Measurements from ENCODE around the gene SERPINA3.
"Not testable (repeated sequence)": the region's sequence is repeated elsewhere in the genome, so short reads cannot be mapped to it uniquely, and the experiment has no call there.

The SERPINA3 gene

DNA sequence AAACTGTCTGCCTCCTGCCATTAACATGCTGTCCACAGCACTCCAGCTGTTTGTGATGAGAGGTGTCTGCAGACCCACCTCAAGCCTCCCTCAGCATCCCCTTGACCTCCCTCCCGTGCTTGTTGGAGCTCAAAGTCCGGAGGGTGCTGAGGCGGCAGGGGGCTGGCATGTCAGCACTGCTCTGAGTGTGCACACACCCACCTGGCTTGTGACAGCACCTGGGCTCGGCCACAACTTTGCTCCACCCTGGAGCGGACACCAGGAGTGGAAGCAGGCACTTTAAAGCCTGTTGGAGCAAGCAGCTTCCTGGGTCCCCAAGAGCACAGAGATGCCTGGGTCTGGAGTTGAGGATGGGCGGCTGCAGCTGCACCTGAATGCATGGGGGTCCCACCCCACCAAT, 20.9 kb downstream of the SERPINA3 start:
- DNase-seq (ENCODE audit: low spot score), result no peak

GRCh38 chr14:94635154-94635553, 23.0 kb downstream of the SERPINA3 start:
- no peak for DNase-seq (ENCODE audit: low spot score)

DNA sequence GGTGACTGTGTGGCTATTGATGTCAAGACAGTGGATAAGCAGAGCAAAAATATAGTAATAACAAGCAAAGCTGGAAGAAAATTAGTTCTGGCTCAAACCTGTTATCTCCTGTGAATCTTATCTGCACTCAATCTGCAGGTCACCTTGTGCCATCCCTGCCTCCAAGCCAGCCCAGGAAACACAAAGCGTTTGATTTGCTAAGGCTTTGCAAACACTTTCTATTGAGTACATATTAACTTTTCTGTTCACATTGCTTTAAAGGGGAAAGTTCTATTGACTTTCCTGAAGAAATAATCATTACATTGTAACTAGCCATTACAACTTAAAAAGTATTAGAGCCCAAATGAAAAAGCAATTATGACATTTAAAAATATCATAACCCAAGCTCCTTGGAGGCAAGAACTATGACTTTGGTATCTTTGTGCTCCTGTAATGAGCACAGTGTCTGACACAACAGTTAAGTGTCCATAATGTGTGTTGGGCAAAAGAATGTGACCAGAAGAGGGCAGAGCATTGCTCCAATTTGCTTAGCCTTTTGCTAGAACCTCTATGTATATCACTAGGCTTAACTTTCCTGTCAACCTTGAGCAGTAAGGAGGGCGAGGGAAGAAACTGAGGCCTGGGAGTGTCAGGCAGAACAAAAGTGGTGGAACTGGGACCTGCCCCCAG, 24.7 kb downstream of the SERPINA3 start:
- no peak for DNase-seq (ENCODE audit: low spot score)

DNA sequence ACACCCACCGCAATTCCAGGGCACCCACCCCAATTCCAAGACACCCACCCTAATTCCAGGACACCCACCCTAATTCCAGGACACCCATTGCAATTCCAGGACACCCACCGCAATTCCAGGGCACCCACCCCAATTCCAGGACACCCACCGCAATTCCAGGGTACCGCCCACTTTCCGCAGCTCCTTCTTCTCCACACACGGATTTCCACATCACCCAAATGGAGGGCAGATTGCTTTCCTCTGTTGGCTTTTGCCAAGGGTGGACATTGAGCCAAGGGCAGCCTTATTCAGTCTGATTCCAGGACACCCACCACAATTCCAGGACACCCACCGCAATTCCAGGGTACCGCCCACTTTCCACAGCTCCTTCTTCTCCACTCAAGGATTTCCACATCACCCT, 25.6 kb downstream of the SERPINA3 start:
- DNase-seq (ENCODE audit: low spot score), result not testable (repeated sequence)

DNA sequence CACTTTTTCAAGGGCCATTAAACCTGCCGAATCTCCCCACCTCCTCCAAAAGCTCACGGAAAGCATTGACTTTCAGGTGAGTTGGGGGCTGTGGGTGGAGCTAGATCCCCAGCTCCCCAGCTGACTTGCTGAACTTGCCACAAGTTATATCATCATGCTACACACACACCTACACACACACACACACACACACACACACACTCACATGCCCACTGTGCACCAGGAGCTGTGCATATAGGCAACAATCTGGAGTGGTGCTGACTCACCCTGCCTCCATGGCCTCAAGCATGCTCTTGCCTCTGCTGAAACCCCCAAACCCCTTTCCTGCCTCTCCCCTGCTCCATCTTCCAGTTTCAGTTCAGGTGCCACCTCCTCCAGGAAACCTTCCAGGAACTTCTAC, 26.1 kb downstream of the SERPINA3 start:
- DNase-seq (ENCODE audit: low spot score), result no peak

GRCh38 chr14:94638961-94639817, 27.0 kb downstream of the SERPINA3 start:
- no peak for DNase-seq (ENCODE audit: low spot score)

DNA sequence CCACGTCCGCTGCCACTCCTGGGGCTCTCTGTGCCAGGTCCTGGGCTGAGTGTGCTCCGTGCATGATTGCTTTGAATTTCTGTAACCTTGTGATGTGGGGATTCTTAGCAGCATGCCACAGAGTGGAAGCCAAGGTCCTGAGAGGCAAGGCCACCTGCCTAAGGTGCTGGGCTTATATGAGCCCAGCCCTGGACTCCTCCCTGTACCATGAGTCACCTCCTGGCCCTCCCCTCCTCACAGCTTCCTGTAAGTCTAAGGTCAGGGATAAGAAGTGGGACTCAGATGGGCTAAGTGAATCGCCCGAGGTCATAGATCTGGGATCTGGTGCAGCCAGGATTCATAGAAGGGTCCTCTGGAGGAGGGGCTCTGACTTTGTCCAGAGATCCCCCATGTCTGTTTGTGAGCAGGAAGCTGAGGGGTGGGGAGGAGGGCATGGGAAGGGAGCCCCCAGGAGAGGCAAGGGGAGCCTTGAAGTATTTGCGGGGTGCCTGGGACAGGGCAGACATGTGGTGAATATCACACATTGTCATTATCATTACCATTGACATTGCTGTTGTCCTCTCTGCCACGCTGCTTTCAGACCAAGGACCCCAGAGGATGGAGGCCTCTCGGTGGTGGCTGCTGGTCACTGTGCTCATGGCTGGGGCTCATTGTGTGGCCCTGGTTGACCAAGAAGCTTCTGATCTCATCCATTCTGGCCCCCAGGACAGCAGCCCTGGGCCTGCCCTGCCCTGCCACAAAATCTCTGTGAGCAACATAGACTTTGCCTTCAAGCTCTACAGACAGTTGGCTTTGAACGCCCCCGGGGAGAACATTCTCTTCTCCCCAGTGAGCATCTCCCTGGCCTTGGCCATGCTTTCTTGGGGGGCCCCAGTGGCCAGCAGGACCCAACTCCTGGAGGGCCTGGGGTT, 28.8 kb downstream of the SERPINA3 start:
- DNase-seq (ENCODE audit: low spot score), result no peak

GRCh38 chr14:94641632-94641955, 29.4 kb downstream of the SERPINA3 start:
- DNase-seq (ENCODE audit: low spot score), result no peak

DNA sequence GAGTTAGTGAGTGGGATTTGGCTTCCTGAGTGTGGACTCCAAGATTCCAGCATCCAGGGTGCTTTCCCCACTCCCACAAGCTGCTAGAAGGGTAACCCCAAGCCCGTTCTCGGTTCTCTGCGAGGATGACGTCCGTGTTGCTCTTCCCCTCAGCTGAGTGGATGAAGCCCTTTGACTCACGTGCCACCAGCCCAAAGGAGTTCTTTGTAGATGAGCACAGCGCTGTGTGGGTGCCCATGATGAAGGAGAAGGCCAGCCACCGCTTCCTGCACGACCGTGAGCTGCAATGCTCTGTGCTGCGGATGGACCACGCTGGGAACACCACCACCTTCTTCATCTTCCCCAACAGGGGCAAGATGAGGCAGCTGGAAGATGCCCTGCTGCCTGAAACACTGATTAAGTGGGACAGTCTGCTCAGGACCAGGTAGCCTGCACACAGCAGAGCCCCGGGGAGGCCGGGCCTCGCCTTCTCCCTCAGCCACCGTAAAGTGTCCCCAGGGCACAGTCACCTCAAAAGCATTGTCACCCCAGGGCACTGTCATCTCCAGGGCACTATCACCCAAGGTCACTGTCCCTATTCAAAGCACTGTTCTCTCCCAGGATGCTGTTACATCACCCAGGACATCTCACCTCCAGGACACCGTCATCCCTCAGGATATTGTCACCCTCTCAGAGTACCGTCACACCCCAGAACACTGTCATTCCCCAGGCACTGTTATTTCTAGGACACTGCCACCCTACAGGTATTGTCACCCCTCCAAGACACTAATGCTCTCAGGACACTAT, 31.3 kb downstream of the SERPINA3 start:
- no peak for DNase-seq (ENCODE audit: low spot score)

DNA sequence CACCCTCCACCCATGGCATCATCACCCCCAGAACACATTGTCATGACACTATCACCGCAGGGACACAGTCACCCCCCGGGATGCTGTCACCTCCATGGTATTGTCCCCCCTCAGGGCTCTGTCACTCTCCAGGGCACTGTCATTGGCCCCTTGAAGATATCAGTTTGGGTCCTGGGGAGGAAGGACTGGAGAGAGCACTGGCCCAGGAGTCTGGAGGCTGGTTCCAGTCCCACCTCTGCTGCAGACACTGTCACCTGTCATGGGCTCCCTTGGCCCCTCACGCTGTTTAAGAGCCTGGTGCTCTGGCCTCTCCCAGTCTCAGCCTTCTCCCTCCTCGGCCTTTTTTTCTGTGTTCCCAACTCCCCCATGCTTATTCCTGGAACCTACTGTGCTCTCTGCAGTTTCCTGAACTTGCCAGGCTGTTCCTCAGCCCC, 31.9 kb downstream of the SERPINA3 start:
- DNase-seq (ENCODE audit: low spot score), result no peak

GRCh38 chr14:94646066-94646465, 33.9 kb downstream of the SERPINA3 start:
- DNase-seq (ENCODE audit: low spot score), result no peak

DNA sequence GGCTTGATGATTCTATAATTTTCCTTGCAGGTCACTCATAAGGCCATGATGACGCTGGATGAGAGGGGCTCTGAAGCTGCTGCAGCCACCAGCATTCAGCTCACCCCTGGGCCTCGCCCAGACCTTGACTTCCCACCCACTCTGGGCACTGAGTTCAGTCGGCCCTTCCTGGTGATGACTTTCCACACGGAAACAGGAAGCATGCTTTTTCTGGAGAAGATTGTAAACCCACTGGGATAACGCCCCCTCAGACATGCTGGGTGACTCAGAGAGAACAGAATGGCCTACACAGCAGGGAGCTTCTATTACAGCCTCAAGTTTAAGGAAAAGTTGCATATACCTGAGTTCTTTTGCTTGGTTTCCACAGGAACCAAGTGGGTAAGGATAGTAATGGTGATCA, 34.3 kb downstream of the SERPINA3 start:
- no peak for DNase-seq (ENCODE audit: low spot score)

DNA sequence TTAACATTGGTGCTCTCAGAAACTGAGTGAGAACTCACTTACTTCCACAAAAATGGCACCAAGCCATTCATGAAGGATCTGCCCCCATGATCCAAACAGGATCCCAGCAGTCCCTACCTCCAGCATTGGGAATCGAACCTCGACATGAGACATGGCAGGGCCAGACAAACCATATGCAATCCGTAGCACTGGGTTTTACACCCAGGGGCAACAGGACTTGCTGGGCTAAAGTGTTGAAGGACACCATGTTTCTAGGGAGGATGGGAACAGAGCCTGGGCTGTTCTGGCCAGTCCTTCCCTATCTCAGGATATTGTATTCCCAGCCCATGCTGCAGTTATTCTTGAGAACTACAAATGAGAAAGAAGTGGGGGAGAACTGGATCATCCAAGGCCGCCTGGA, 36.6 kb downstream of the SERPINA3 start:
- no peak for DNase-seq (ENCODE audit: low spot score)

DNA sequence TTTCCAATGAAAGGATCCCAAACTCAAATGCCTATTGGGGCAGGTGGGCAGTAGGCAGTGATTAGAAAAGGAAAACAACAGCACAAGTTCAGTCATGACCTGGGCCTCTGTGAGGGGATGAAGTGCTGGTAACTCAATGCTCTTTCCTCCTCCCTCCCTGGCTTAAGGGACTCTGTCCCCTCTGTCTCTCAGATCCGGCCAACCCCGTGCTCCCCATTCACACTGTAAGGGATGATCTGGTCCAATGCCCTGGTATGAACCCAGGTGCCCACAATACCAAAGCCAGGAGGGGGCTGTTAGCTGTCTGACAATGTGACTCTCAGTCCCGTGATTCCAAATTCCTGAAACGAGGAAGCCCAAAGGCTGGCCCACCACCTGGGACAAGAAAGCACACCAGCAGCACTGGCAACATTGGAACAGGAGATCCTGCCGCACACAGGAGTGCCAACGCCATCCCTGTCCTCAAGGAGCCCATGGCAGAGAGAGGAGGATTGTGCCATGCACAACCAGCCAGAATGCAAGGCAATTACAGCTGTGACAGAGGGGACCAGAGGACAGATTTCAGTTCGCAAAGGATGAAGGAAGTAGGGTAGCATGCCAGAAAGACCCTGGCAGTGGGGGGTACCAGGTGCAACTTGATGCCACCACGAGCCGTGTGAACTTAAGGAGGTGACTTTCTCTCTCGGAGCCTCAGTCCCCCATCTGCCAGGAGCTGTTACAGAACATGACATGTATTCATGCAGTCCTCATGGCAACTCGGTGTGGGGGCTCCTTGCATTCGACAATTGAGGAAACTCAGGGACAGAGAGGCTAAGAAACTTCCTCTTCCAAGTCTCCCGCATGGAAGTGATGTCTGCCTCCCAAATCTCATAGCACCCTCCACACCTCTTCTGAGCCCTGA, 37.6 kb downstream of the SERPINA3 start:
- DNase-seq (ENCODE audit: low spot score), result no peak

DNA sequence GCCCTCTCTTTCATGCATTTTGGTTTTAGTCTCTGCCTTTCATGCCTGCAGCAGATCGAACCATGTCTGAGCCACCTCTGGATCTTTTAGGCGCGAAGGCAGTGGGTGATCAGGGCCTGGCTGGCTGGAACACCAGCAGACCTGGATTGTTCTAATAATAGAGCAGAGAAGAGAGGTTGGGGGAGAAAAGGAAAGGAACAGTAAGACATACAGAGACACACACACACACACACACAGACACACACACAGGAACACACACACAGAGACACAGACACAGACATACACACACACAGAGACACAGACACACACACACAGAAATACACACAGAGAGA, 38.2 kb downstream of the SERPINA3 start:
- DNase-seq (ENCODE audit: low spot score), result no peak

DNA sequence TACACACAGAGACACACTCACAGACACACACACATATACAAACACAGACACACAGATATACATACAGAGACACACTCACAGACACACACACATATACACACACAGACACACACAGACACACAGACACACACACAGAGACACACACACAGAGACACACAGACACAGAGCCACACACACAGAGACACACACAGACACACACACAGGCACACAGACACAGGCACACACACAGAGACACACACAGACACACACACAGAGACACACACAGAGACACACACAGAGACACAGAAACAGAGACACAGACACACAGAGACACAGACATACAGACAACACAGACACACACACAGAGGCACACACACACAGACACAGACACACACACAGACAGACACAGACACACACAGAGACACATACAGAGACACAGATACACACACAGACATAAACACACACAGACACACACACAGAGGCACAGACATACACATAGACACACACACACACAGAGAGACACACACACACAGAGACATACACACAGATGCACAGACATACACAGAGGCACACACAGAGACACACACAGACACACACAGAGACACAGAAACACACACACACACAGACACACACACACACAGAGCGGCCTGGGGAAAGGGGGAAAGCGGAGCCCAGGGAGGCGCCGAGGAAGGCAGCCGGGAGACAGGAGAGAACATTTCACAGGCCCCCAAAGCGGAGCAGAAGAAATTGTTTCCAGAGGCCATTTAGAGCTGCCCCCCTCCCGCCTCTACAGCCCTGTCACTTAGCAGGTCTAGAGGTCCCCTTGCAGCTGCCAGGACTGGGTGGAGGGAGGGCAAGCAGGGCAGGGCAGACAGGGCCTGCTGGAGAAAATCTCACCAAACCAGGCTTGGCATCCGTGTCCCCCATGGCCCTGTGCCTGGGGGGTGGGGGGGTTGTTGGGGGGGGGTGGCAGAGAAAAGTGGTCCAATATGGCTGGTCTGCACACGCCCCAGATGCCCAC, 38.9 kb downstream of the SERPINA3 start:
- DNase-seq (ENCODE audit: low spot score), result no peak

DNA sequence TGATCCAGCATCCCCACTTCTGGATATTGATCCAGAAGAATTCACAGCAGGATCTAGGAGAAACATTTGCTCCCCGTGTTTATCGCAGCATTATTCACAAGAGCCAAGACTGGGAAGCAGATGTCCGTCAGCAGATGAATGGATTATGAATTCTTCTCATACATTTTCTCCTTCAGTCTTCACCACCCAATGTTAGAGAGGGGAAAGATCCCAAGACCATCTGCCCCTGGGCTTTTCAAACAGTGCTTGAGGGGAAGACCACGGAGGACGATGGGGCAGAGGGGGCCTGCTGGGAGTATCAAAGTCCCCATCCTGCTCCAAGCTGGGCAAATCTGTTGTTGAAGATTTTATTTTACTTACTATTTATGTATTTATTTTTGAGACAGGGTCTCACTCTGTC, 41.1 kb downstream of the SERPINA3 start:
- no peak for DNase-seq (ENCODE audit: low spot score)

GRCh38 chr14:94654071-94654861, 42.1 kb downstream of the SERPINA3 start:
- no peak for DNase-seq (ENCODE audit: low spot score)

Measured in cerebellar cortex (tissue), 1 donor.